ENCODE results near the gene PRKAG2.

DNA sequence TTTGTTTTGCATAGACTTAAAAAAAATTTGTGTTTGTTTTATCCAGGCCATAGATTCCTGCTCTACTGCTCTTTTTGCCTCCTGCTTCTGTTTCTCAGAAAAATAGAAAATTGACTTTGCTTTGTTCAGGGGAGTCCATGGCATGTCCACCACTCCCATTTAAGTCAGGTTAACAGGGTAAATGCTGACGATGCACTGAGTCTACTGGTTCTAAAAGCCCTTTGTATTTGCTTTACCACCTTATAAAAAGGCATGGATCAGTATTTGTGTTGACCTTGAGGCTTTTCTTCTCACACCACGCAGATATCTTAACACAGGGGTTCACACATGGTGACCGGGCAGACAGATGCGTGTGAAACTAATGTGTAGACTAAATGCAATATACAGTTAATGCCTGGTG is 217.7 kb downstream of the PRKAG2 start:
- no peak for TF ChIP-seq POLR2A (IDR thresholded peaks at IDR 0.05)
- TF ChIP-seq, protein P1, sequence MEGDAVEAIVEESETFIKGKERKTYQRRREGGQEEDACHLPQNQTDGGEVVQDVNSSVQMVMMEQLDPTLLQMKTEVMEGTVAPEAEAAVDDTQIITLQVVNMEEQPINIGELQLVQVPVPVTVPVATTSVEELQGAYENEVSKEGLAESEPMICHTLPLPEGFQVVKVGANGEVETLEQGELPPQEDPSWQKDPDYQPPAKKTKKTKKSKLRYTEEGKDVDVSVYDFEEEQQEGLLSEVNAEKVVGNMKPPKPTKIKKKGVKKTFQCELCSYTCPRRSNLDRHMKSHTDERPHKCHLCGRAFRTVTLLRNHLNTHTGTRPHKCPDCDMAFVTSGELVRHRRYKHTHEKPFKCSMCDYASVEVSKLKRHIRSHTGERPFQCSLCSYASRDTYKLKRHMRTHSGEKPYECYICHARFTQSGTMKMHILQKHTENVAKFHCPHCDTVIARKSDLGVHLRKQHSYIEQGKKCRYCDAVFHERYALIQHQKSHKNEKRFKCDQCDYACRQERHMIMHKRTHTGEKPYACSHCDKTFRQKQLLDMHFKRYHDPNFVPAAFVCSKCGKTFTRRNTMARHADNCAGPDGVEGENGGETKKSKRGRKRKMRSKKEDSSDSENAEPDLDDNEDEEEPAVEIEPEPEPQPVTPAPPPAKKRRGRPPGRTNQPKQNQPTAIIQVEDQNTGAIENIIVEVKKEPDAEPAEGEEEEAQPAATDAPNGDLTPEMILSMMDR (IDR thresholded peaks at IDR 0.05), result no peak

All from lower leg skin (tissue), 3 donors.